GM12892 (cell line): Measurements from ENCODE around the gene PLEKHN1.

Experiments used
- POLR2A ChIP-seq: IDR thresholded peaks from 2 replicates; pipeline ENCODE4 v1.6.1; 2011; ENCODE audit warnings: low read depth, low read length, control low read depth
- TAF1 ChIP-seq: IDR thresholded peaks from 2 replicates; pipeline ENCODE4 v1.6.1; 2011; ENCODE audit warnings: low read depth, mild to moderate bottlenecking, control low read depth, low read length, borderline replicate concordance

DNA sequence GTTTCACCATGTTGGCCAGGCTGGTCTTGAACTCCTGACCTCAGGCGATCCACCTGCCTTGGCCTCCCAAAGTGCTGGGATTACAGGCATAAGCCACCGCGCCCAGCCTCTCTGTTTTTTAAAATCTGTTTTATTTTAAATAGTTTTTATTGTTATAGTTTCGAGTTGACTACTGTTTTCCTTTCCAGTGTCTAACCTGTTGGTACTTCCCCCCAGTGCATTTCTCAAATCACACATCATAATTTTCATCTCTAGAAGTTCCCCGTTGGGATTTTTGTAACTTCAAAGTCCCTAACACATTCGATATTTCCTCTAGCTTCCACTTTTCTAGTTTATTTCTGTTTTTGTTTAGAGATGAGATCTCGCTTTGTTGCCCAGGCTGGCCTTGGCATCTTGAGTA is 26.1 kb downstream of the PLEKHN1 start:
- no peak for TF ChIP-seq POLR2A
- TF ChIP-seq TAF1, result no peak
